ENCODE data around the gene DPP10.

DNA sequence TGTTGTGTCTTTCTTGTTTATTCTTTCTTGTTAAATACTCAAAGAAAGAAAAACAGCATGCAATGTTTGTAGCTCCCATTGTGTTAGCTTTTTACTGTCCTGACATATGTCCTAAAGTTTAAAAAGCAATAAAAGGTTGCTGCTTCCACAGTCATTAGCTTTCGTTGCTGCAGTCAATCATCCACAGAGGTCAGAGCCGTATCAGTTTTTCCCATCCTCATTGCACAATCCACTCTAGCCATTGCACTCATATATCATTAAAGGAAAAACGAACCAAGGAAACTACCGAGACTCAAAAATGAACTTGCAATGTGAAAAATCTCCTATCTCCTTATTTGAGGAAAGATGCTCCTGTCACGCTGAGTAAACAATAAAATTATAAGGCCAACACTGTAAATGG is 954.1 kb downstream of the DPP10 start:
- TF ChIP-seq EP300 (IDR thresholded peaks at IDR 0.05; ENCODE audit: borderline replicate concordance): no peak
- no peak for TF ChIP-seq EGR1 (IDR thresholded peaks at IDR 0.05)

All from Ishikawa (cell line).